GM23248 (cell line): Measurements from ENCODE around the gene TMEM171.

Experiments used
- EZH2 ChIP-seq: fragments of 200-600 bp; sonication (generic); IDR thresholded peaks from 2 replicates; pipeline ENCODE4 v1.6.1; 2018; ENCODE audit warnings: antibody characterized with exemption, mild to moderate bottlenecking; ENCODE audit not compliant: insufficient read depth, poor library complexity, severe bottlenecking
- EZH2phosphoT487 ChIP-seq: fragments of 200-600 bp; sonication (generic); IDR thresholded peaks from 2 replicates; pipeline ENCODE4 v1.6.1; 2018; ENCODE audit warnings: antibody characterized with exemption, moderate library complexity, mild to moderate bottlenecking, low read depth; ENCODE audit not compliant: insufficient read depth

- TF ChIP-seq EZH2phosphoT487 (no peak), EZH2 (no peak)
Observed at GRCh38 chr5:73121119-73121463, 716 bp downstream of the TMEM171 start.
